Common myeloid progenitor, CD34-positive (primary cell): ENCODE data around the gene TNIK.
"Not testable (repeated sequence)": the region's sequence is repeated elsewhere in the genome, so short reads cannot be mapped to it uniquely, and the experiment has no call there.

Experiments
- CTCF ChIA-PET: fragments of 350-600 bp; sonication (Branson Sonifier 250); formaldehyde crosslinking; loops from one replicate; lab custom pipeline; 2021; ENCODE audit warnings: antibody characterized with exemption; lab: Charles Lee
- POLR2A ChIA-PET: fragments of 350-600 bp; sonication (Branson Sonifier 250); formaldehyde crosslinking; loops from one replicate; lab custom pipeline; 2021; ENCODE audit warnings: antibody characterized with exemption; lab: Charles Lee
- DNase-seq, 3 donors: peaks; one replicate each; pipeline versions ENCODE4 v3.0.0 to v3.0.0-alpha.2; 2013
- H3K27ac ChIP-seq, 2 experiments: 1 replicate in 1 of 2; 2 replicates in 1 of 2; pipeline ENCODE4 v1.7.0; 2013; ENCODE audit warnings: inconsistent platforms in 2 of 2, low read length in 2 of 2, mild to moderate bottlenecking in 2 of 2, low read depth in 1 of 2, moderate library complexity in 1 of 2; ENCODE audit not compliant: severe bottlenecking in 2 of 2, insufficient read depth in 1 of 2, poor library complexity in 1 of 2
- H3K27me3 ChIP-seq, 5 experiments: replicated peaks in 2 of 5; 1 replicate in 3 of 5; 2 replicates in 2 of 5; pipeline versions ENCODE4 v1.6.1 to v1.7.0; 2013; ENCODE audit warnings: low read length in 4 of 5, mild to moderate bottlenecking in 2 of 5, moderate library complexity in 2 of 5, inconsistent platforms in 1 of 5; ENCODE audit not compliant: insufficient read depth in 5 of 5, control insufficient read depth in 4 of 5
- H3K36me3 ChIP-seq, 4 experiments: 1 replicate in 2 of 4; 2 replicates in 2 of 4; pipeline versions ENCODE4 v1.6.1 to v1.7.0; 2013; ENCODE audit warnings: low read length in 3 of 4, control low read depth in 1 of 4, mild to moderate bottlenecking in 1 of 4; ENCODE audit not compliant: control insufficient read depth in 4 of 4, insufficient read depth in 4 of 4
- H3K4me1 ChIP-seq, 4 experiments: 1 replicate in 3 of 4; 2 replicates in 1 of 4; pipeline versions ENCODE4 v1.6.1 to v1.7.1; 2013; ENCODE audit warnings: low read length in 3 of 4, mild to moderate bottlenecking in 3 of 4, control low read depth in 1 of 4, inconsistent platforms in 1 of 4, moderate library complexity in 1 of 4; ENCODE audit not compliant: control insufficient read depth in 4 of 4, insufficient read depth in 4 of 4; ENCODE audit errors: control extremely low read depth in 1 of 4
- H3K4me3 ChIP-seq, 7 experiments: 1 replicate in 4 of 7; 2 replicates in 3 of 7; pipeline versions ENCODE4 v1.5.1 to v1.7.0; 2013; ENCODE audit warnings: mild to moderate bottlenecking in 7 of 7, low read length in 6 of 7, moderate library complexity in 6 of 7, inconsistent platforms in 2 of 7, low read depth in 2 of 7, control low read depth in 1 of 7; ENCODE audit not compliant: insufficient read depth in 4 of 7, control insufficient read depth in 1 of 7; ENCODE audit errors: extremely low read depth in 1 of 7
- H3K9me3 ChIP-seq, 5 experiments: 1 replicate in 4 of 5; 2 replicates in 1 of 5; pipeline versions ENCODE4 v1.6.1 to v1.7.1; 2013; ENCODE audit warnings: low read length in 4 of 5, mild to moderate bottlenecking in 2 of 5, inconsistent platforms in 1 of 5, low read depth in 1 of 5, moderate library complexity in 1 of 5; ENCODE audit not compliant: control insufficient read depth in 4 of 5, insufficient read depth in 2 of 5; ENCODE audit errors: control extremely low read depth in 1 of 5
- WGBS: methylation state at CpG from one replicate; pipeline ENCODE4 v1.1.5; 2013; ENCODE audit not compliant: insufficient coverage; 5-methylcytosine and 5-hydroxymethylcytosine counted together

The TNIK gene

DNA sequence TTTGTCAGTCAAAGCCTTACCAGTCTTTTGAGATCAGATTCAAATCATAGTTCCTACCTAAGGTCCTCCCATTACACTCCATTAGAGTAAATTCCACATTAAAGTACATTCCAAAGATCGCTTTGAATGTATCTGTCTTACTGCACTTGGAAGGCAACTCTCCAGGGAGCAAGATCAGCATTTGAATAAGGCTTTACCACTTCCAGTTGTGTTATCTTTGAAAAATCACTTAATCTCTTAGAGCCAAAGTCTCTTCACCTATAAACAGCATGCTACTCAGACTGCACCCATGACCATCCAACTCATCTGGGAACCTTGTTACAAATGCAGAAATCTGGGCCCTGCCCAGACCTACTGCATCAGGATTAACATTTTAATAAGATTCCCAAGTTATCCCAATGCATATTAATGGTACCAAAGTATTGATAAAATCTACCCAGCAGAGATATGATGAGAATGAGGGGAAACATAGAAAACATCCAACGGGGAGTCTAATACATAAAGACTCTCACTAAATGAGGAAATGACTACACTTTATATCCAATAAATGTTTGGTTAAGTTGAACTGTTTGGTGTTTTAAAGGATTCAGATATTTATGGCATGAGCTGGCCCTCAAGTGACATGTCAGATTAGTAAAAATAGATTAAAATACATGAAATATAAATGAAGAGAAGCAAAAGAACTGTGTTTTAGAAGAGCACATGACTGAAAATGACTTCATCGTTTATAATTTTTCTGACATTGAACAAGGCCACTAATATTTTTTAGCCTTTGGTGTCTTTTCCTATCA is 75.9 kb downstream of the TNIK start:
- DNase-seq = no peak
- H3K27me3 ChIP-seq = no peaks in the 10 kb centered on the region
- no peaks in the 10 kb centered on the region for H3K9me3 ChIP-seq
- POLR2A ChIA-PET = interaction anchor here (0.5 kb wide), 1 partner anchor 18 kb away, joined by 3 read pairs; no protein-coding TSS in a partner anchor
- H3K4me1 ChIP-seq = no peaks in the 10 kb centered on the region
- no peak overlapping the region for H3K4me3 ChIP-seq
- CTCF ChIA-PET = interaction anchor here (1.0 kb wide), 1 partner anchor 56 kb away, joined by 3 read pairs; no protein-coding TSS in a partner anchor
- no peak overlapping the region for H3K27ac ChIP-seq
- peaks cover 0 to 2% (median 0%) of the 10 kb centered on the region in 4 experiments for H3K36me3 ChIP-seq
- WGBS = 100% methylated on average over 1 of the region's 3 CpGs

DNA sequence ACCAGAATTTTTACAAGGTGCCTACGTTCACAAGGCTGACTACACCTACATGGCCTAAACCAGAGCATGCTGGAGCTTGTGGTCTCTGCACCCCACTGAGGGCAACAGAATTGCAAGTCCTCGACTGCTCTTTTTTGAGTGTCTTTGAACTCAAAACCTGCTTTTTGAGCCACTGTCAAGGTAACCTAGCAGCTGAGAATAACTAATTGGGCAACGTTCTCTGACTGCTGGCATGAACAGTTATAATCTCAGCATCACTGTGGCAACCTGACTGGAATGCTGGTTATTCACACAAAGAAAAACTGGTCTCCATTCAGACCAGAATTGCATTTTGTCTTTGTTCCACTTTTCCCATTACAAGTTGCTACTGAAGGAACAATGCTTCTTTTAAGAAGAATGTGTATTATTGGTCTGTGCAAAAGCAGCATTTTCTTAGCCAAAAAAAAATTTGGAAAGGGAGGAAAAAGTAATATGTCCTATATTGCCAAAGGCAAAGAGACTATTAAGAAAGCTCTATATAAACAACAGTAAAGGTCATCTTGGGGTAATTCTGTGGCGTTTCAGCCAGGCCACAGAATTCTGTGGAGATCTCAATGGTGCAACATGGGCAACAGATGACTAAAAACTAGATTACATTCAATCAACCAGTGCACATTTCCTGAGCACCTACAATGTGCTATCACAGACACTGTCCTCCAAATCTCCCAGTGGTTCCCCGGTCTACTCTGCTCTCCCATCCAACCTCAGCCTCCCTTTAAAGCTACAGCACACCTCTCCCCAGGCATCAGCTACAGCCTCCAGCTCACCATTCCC is 76.8 kb downstream of the TNIK start:
- Histone ChIP-seq H3K27ac (no peak overlapping the region), H3K36me3 (peaks cover 0 to 2% (median 0%) of the 10 kb centered on the region in 4 experiments), H3K9me3 (no peaks in the 10 kb centered on the region), H3K4me3 (no peak overlapping the region), H3K4me1 (no peaks in the 10 kb centered on the region), H3K27me3 (no peaks in the 10 kb centered on the region)
- CTCF ChIA-PET = interaction anchor here (1.2 to 1.4 kb wide), 2 partner anchors 10 to 198 kb away, joined by 3 read pairs; no protein-coding TSS in a partner anchor
- DNase-seq = no peak
- POLR2A ChIA-PET = no interaction called here
- whole genome bisulfite sequencing = 98% methylated on average over 4 of the region's 5 CpGs

DNA sequence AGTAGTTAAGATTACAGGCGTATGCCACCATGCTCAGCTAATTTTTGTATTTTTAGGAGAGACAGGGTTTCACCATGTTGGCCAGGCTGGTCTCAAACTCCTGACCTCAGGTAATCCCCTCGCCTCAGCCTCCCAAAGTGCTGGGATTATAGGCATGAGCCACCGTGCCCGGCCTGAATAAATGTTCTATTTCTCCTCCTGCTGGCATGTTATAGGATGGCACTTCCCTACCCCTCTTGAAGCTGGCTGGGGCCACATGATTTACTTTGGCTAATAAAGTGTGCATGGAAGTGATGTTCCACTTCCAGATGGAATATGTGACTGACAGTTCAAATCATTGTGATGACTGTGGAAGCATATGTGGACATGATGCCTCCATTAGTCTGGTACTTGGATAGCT is 77.9 kb downstream of the TNIK start:
- H3K4me1 ChIP-seq, H3K9me3 ChIP-seq, H3K27ac ChIP-seq, H3K27me3 ChIP-seq, H3K36me3 ChIP-seq, POLR2A ChIA-PET, H3K4me3 ChIP-seq: not testable (repeated sequence)
- peak in 1 of 3 donors; percentile 11 for DNase-seq
- CTCF ChIA-PET = interaction anchor here (0.5 to 1.5 kb wide), 5 partner anchors 9 to 197 kb away, joined by 3 read pairs; no protein-coding TSS in a partner anchor
- 94% methylated on average over 3 of the region's 4 CpGs for WGBS

DNA sequence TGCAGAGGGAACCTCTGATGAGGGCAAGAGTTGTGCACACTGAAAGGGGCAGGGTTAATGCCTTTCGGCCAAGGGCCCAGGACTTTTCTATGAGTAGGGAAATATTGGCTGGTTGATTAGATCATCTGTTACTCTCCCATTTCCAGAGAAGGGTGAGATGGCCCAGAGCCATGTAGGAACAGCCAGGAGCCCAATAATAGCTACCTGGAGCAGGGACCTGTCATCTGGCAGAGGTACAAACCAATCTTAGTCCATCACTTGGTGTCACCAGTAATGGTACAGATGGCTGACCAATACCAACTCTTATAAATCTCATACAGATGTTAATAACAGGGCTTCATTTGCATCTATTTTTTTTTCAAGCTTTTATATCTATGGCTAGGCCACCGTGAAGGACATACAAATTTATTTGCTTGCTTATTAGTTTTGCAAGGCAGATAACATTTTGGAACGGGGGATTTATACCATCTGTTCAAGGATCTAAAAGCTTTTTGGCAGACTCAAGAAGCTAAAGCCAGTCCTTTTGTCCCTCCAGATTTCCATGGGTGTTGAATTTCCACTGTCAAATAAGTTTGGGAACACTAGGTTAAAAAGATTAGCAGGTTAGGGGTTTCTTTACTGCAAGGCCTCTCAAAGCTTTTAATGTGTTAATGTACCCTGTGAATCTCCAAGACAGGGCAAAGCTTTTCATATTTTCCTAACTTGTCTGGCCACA is 79.3 kb downstream of the TNIK start:
- H3K27ac ChIP-seq = no peak overlapping the region
- CTCF ChIA-PET = interaction anchor here (0.8 to 2.4 kb wide), 5 partner anchors 26 to 331 kb away, joined by 3 to 6 read pairs (median 3); no protein-coding TSS in a partner anchor
- WGBS = 45% methylated on average over 2 of the region's 3 CpGs

DNA sequence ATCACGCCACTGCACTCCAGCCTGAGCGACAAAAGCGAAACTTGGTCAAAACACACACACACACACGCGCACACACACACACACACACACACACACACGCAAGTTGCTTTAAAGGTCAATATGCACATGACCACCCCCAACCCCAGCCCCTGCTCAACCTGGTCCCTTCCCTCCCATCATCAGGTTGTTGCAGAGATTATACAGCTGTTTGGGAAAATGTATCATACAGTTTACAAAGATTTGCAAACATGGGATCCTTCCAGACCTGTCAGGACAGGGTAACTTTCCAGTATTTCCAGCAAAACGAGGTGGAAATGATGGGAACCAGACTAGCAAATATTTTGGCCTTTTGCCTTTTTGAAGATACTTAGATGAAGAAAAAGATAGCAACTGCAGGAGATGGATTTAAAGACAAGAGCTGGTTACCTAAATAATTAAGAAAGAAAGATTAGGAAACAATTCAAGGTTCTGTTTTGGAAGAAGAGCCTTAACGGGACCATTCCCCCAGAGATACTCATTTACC is 80.2 kb downstream of the TNIK start:
- H3K4me3 ChIP-seq = no peak overlapping the region
- H3K27ac ChIP-seq = no peak overlapping the region
- 100% methylated on average over 1 of the region's 8 CpGs for WGBS
- no peaks in the 10 kb centered on the region for H3K9me3 ChIP-seq
- peaks cover 5 to 22% (median 15%) of the 10 kb centered on the region in 4 experiments for H3K4me1 ChIP-seq
- DNase-seq = no peak
- POLR2A ChIA-PET = no interaction called here
- H3K27me3 ChIP-seq = no peaks in the 10 kb centered on the region
- H3K36me3 ChIP-seq = peaks cover 0 to under 1% (median 0%) of the 10 kb centered on the region in 4 experiments
- CTCF ChIA-PET = interaction anchor here (1.2 to 2.4 kb wide), 2 partner anchors 22 to 33 kb away, joined by 3 to 6 read pairs; no protein-coding TSS in a partner anchor

More for the DNA sequence above, 79.3 kb downstream of the TNIK start:
- Histone ChIP-seq H3K4me3 (no peak overlapping the region), H3K9me3 (no peaks in the 10 kb centered on the region), H3K36me3 (peaks cover 0 to 2% (median 0%) of the 10 kb centered on the region in 4 experiments), H3K4me1 (peaks cover 2 to 13% (median 8%) of the 10 kb centered on the region in 4 experiments), H3K27me3 (no peaks in the 10 kb centered on the region)
- no peak for DNase-seq
- POLR2A ChIA-PET = no interaction called here

DNA sequence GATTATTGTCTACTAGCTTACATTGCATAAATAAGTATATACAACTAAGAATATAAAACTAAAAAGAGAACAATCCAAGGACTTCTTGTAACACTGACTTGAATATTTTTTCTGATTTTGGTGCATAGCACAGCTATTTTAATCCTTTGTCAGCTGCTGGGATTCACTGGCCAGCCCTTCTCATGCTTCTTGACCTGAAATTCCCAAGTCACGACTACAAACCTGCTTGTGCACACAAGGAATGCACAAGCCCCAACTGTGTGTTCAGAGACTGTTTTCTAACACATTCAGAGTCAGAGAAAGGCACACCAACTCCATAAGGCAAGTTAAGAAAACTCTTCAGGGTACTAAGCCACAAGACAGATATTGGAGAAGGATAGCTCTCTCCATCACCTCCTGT is 80.9 kb downstream of the TNIK start:
- POLR2A ChIA-PET = no interaction called here
- CTCF ChIA-PET = interaction anchor here (1.2 to 2.4 kb wide), 2 partner anchors 23 to 32 kb away, joined by 3 to 6 read pairs; no protein-coding TSS in a partner anchor
- no peaks in the 10 kb centered on the region for H3K27me3 ChIP-seq
- H3K36me3 ChIP-seq = no peaks in the 10 kb centered on the region
- no peaks in the 10 kb centered on the region for H3K9me3 ChIP-seq
- no peak for DNase-seq
- no peak overlapping the region for H3K27ac ChIP-seq
- peaks cover 10 to 29% (median 19%) of the 10 kb centered on the region in 4 experiments for H3K4me1 ChIP-seq
- H3K4me3 ChIP-seq = no peak overlapping the region
- 100% methylated on average over 1 of the region's 1 CpG for WGBS
